AG09309 (cell line): ENCODE measurements around the gene MIOS.

ENCODE experiments used
- DNase-seq: peaks from one replicate; pipeline ENCODE4 v3.0.0-alpha.2; 2010; ENCODE audit warnings: low read depth
- H3K4me3 ChIP-seq: 2 replicates; pipeline ENCODE4 v1.5.1; 2011; ENCODE audit warnings: mild to moderate bottlenecking, low read depth, low read length, moderate library complexity; ENCODE audit not compliant: control insufficient read depth
- TF ChIP-seq, protein P1 (sequence below): IDR thresholded peaks from 2 replicates; pipeline ENCODE4 v1.5.1; 2011; ENCODE audit warnings: mild to moderate bottlenecking, low read depth, low read length, inconsistent platforms; ENCODE audit not compliant: insufficient read depth, control insufficient read depth; ENCODE audit errors: missing control alignments

The MIOS gene

DNA sequence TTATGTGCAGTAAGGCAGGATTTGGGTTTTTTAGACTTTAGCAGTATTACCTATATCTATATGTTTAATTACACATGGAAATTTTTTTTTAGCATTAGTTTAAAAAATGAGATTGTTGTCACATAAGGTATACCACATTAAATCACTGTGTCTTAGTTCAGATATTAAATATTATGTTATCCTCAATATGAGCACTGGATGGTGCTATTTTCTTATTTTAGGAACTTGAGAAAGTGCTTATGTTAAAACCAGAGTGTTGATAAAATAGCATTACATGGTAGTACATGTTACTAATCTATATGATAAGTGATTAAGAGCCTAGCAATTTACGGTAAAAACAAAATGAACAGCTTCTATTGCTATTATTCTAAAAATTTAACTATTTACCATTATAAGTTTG, 28.8 kb downstream of the MIOS start:
- TF ChIP-seq, protein P1, sequence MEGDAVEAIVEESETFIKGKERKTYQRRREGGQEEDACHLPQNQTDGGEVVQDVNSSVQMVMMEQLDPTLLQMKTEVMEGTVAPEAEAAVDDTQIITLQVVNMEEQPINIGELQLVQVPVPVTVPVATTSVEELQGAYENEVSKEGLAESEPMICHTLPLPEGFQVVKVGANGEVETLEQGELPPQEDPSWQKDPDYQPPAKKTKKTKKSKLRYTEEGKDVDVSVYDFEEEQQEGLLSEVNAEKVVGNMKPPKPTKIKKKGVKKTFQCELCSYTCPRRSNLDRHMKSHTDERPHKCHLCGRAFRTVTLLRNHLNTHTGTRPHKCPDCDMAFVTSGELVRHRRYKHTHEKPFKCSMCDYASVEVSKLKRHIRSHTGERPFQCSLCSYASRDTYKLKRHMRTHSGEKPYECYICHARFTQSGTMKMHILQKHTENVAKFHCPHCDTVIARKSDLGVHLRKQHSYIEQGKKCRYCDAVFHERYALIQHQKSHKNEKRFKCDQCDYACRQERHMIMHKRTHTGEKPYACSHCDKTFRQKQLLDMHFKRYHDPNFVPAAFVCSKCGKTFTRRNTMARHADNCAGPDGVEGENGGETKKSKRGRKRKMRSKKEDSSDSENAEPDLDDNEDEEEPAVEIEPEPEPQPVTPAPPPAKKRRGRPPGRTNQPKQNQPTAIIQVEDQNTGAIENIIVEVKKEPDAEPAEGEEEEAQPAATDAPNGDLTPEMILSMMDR, result peak; percentile 10
- DNase-seq, result peak; percentile 3

DNA sequence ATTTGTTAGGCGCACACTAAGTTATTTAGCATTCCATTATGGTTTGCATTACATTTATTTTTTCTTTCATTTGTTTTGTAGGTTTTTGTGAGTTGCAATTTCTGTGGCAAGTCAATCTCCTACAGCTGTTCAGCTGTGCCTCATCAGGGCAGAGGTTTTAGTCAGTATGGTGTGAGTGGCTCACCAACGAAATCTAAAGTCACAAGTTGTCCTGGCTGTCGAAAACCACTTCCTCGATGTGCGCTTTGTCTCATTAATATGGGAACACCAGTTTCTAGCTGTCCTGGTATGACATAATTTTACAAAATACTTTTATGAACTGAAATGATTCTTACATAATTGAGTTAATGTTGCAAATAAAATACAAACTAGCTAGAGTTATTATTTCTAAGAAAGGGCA, 29.5 kb downstream of the MIOS start:
- DNase-seq, result no peak

More for the DNA sequence above, 28.8 kb downstream of the MIOS start:
- no peak overlapping the region for H3K4me3 ChIP-seq

DNA sequence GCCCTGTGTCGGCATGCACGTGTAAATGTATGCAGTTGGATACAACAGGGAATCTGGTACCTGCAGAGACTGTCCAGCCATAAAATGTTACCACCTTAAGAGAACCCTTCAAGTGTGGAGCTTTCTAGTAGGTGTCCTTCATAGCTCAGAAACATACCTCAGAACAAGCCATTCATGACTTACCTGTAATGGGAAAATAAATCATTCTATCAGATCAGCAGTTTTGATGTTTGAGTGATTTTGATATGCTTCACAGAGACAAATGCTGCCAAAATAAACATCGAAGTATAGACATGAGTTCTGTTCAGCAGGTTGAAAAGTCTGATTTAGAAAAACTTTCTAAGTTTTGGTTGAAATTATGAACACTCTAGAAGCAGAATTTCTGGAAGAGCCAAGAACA, 40.3 kb downstream of the MIOS start:
- TF ChIP-seq, protein P1, result no peak
- H3K4me3 ChIP-seq, result no peak overlapping the region
- DNase-seq, result no peak

More for the DNA sequence above, 29.5 kb downstream of the MIOS start:
- TF ChIP-seq, protein P1, result no peak
- no peak overlapping the region for H3K4me3 ChIP-seq

DNA sequence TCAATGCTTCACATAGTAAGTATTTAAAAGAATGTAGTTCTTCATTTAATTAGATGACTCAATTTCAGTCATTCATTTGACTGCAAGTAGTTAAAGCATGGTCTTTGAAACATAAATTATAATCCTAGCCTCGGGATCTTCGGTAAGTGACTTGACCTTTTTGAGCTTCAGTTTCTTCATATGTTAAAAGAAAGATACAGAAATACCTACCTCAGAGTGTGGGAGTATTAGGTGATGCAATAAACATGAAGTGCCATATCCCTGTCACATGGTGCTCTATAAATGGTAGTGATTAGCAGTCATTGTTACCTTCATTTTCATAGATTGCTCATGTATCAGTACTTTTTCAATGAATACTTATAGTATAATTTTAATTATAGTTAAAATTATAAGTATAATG, 42.6 kb downstream of the MIOS start:
- DNase-seq, result no peak
- no peak overlapping the region for H3K4me3 ChIP-seq
- TF ChIP-seq, protein P1, result no peak

DNA sequence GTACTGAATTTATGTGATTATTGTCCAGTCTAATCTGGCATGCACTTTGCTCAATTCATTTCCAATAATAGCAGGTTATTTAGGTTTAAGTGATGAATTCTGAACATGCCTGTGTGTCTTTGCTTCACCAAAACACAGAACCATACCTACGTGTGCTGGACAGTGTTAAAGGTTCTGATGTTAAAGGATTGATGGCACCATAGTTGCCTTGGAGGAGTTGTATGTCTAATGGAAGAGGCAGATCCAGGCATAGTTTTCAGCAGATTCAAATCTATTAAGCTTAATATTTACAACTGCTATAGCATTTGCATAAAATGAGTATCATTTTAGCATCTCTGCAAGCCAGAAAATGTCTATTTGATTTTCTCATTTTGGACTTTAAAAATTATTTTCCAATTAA, 45.8 kb downstream of the MIOS start:
- TF ChIP-seq, protein P1, result no peak
- no peak for DNase-seq
- no peak overlapping the region for H3K4me3 ChIP-seq

DNA sequence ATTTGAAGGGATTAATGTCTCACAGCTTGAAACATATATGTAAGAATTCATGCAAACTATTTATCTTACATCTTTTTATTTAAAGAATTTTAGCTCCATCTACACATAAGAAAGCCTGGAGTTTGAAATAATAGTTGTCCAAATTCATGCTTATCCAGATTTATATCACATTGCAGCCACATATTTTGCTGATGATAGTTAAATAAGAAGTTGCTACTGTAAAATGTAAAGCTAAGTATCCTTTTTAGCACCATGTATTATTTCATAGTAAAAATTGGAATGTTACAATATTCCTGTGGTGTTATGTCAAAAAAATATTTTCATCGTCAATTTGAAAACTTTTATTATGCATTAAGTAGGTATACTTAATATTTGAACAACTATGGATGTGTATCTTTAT, 46.5 kb downstream of the MIOS start:
- H3K4me3 ChIP-seq, result no peak overlapping the region
- DNase-seq, result no peak
- TF ChIP-seq, protein P1, result no peak
